ENCODE measurements around the gene EHMT1. TPM values are rescaled to one million over a fixed set of nuclear protein-coding genes. Genes with fewer than 3 reads are reported as not detected.

Gene EHMT1
- polyA plus RNA-seq, 1 experiment, result 23.3 TPM

DNA sequence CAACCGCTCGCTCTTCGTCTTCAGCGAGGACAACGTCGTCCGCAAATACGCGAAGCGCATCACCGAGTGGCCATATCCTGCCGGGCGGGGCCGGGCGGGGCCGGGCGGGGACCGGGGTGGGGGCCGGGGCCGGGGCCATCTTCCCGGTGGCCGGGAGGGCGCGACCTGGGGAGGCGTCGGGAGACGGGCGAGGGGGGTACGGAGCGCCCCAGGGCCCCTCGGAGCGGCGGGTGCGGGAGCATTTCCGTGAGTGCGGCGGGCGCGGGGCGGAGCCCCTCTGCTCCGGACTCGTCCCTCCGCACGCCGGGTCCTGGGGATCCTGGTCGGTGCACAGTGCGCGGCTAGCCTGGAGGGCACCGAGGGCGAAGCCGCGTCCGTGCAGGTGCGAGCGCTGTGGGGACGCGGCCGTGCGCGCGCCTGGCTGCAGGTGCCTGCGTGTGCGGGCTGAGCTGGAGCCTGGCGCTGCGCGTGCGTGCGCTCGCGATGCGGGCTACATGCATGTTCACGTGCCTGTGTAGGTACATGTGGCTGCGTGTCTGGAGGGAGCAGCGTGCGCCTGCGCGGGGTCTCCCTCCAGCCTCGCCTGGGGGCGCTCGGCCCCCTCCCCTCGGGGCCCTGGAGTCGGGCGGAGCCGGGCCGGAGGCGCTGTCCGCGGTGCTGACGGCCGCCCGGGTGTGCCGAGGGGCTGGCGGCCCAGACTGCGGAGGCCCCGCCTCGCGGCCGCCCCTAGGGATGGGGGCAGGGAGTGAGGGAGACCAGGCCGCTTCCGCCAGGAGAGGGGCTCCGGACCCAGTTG lies 259.5 kb downstream of the EHMT1 start:
- TF ChIP-seq, protein P1, sequence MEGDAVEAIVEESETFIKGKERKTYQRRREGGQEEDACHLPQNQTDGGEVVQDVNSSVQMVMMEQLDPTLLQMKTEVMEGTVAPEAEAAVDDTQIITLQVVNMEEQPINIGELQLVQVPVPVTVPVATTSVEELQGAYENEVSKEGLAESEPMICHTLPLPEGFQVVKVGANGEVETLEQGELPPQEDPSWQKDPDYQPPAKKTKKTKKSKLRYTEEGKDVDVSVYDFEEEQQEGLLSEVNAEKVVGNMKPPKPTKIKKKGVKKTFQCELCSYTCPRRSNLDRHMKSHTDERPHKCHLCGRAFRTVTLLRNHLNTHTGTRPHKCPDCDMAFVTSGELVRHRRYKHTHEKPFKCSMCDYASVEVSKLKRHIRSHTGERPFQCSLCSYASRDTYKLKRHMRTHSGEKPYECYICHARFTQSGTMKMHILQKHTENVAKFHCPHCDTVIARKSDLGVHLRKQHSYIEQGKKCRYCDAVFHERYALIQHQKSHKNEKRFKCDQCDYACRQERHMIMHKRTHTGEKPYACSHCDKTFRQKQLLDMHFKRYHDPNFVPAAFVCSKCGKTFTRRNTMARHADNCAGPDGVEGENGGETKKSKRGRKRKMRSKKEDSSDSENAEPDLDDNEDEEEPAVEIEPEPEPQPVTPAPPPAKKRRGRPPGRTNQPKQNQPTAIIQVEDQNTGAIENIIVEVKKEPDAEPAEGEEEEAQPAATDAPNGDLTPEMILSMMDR (IDR thresholded peaks at IDR 0.05; ENCODE audit: insufficient read depth, low read depth, low read length), result no peak
- CTCF ChIA-PET, result no interaction called here
- Histone ChIP-seq H3K36me3 (ENCODE audit: control insufficient read depth, insufficient read depth, low read length) (no peaks in the 10 kb centered on the region), H3K4me3 (ENCODE audit: low read depth, low read length) (no peak overlapping the region), H3K27me3 (ENCODE audit: control insufficient read depth, insufficient read depth, low read length) (peaks cover 2% of the 10 kb centered on the region; the same call in 1 of the 2 replicates)
- DNase-seq (ENCODE audit: low read depth), result no peak
- POLR2A ChIA-PET, result no interaction called here

GRCh38 chr9:137879052-137879451 lies 260.2 kb downstream of the EHMT1 start:
- ChIA-PET POLR2A (no interaction called here), CTCF (no interaction called here)
- Histone ChIP-seq H3K4me3 (ENCODE audit: low read depth, low read length) (no peak overlapping the region), H3K36me3 (ENCODE audit: control insufficient read depth, insufficient read depth, low read length) (no peaks in the 10 kb centered on the region), H3K27me3 (ENCODE audit: control insufficient read depth, insufficient read depth, low read length) (peaks cover 2% of the 10 kb centered on the region; the same call in 1 of the 2 replicates)
- TF ChIP-seq, protein P1 (IDR thresholded peaks at IDR 0.05; ENCODE audit: insufficient read depth, low read depth, low read length), result no peak
- no peak for DNase-seq (ENCODE audit: low read depth)

DNA sequence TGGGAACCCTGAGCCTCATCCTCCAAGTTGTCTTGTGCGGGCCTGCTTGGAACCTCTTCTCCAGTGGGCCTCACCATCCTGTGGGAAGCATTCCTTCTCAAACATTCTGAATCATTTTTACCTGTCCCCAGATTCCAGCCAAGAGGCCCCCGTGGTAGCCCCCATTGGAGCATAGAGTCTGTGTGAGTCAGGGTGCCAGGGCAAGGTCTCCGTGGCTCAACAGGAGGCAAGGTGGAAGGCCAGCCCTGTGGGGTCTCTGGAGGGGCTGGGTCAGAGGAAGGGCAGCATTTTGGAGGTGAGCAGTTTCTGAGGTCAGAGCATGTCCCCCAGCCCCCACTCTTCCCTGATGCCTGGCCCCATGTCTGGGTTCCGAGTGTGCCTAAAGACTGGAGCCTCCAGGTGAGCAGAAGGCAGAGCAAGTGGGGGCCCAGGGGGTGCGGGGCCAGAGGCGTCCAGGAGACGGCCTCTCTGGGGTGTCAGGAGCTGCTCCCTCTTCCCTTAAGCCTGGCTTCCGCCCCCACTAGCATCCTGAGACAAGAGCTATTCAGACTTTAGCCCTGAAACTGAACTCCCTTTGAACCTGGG lies 260.9 kb downstream of the EHMT1 start:
- ChIA-PET POLR2A (no interaction called here), CTCF (no interaction called here)
- no peak for DNase-seq (ENCODE audit: low read depth)
- TF ChIP-seq, protein P1 (IDR thresholded peaks at IDR 0.05; ENCODE audit: insufficient read depth, low read depth, low read length), result no peak
- no peak overlapping the region for H3K4me3 ChIP-seq (ENCODE audit: low read depth, low read length)
- no peaks in the 10 kb centered on the region for H3K36me3 ChIP-seq (ENCODE audit: control insufficient read depth, insufficient read depth, low read length)
- H3K27me3 ChIP-seq (ENCODE audit: control insufficient read depth, insufficient read depth, low read length), result peaks cover 2% of the 10 kb centered on the region; the same call in 1 of the 2 replicates

GRCh38 chr9:137880160-137880975 lies 261.6 kb downstream of the EHMT1 start:
- no peaks in the 10 kb centered on the region for H3K36me3 ChIP-seq (ENCODE audit: control insufficient read depth, insufficient read depth, low read length)
- ChIA-PET POLR2A (no interaction called here), CTCF (no interaction called here)
- H3K27me3 ChIP-seq (ENCODE audit: control insufficient read depth, insufficient read depth, low read length), result peaks cover 2% of the 10 kb centered on the region; the same call in 1 of the 2 replicates
- TF ChIP-seq, protein P1 (IDR thresholded peaks at IDR 0.05; ENCODE audit: insufficient read depth, low read depth, low read length), result no peak
- H3K4me3 ChIP-seq (ENCODE audit: low read depth, low read length), result no peak overlapping the region
- no peak for DNase-seq (ENCODE audit: low read depth)
